ENCODE results near the gene RAB11FIP3. TPM values are rescaled to one million over a fixed set of nuclear protein-coding genes. Genes with fewer than 3 reads are reported as not detected.

Gene RAB11FIP3
- total and polyA plus RNA-seq, 2 experiments from 2014 or later, result 1.2 to 27.8 TPM

- Histone ChIP-seq H4K20me1 (ENCODE audit: insufficient read depth) (0 out of 2 replicates have a peak, but pooled peaks cover 6% of the 10 kb centered on the region), H3F3A (ENCODE audit: insufficient read depth) (peaks cover 17% of the 10 kb centered on the region; the same call in 1 of the 2 replicates), H2AFZ (peak overlapping the region; percentile 86), H3K36me3 (ENCODE audit: low read depth) (no peaks in the 10 kb centered on the region), H3K27me3 (replicated peaks; ENCODE audit: insufficient read depth) (no peaks in the 10 kb centered on the region), H3K9me3 (ENCODE audit: low read depth) (no peaks in the 10 kb centered on the region), H3K4me1 (ENCODE audit: insufficient read depth) (peaks cover 28% of the 10 kb centered on the region), H3K4me2 (ENCODE audit: unreplicated experiment) (peak overlapping the region; percentile 91), H3K27ac (peak overlapping the region; percentile 93), H3K9ac (peak overlapping the region; percentile 82), H3K9me2 (ENCODE audit: insufficient read depth) (no peaks in the 10 kb centered on the region), H3K79me2 (ENCODE audit: insufficient read depth) (peaks cover 35% of the 10 kb centered on the region), H3K4me3 (peak overlapping the region; percentile 77)
- 1% methylated on average over 30 of the region's 31 CpGs for WGBS, 2 experiments (ENCODE audit: low coverage in 1 of 2, low lambda C conversion rate in 2 of 2, missing lambda C conversion rate in 2 of 2)
- peak; percentile 63 for DNase-seq
- no peak for TF ChIP-seq EZH2phosphoT487 (IDR thresholded peaks at IDR 0.05; ENCODE audit: insufficient read depth, low read depth)
- TF ChIP-seq EZH2 (IDR thresholded peaks at IDR 0.05; ENCODE audit: insufficient read depth, poor library complexity, severe bottlenecking), result no peak
- in situ Hi-C loops (cut with MboI), result no loop called here
Observed at GRCh38 chr16:424623-425081, 797 bp upstream of the RAB11FIP3 start.

GRCh38 chr16:425740-426114 lies 278 bp downstream of the RAB11FIP3 start:
- Histone ChIP-seq H3K4me1 (ENCODE audit: insufficient read depth) (peaks cover 28% of the 10 kb centered on the region), H3K27me3 (replicated peaks; ENCODE audit: insufficient read depth) (no peaks in the 10 kb centered on the region), H3K9me3 (ENCODE audit: low read depth) (no peaks in the 10 kb centered on the region), H3K4me2 (ENCODE audit: unreplicated experiment) (peak overlapping the region; percentile 91), H3K4me3 (peak overlapping the region; percentile 77), H4K20me1 (ENCODE audit: insufficient read depth) (0 out of 2 replicates have a peak, but pooled peaks cover 6% of the 10 kb centered on the region), H3K27ac (peak overlapping the region; percentile 93), H3K79me2 (ENCODE audit: insufficient read depth) (peaks cover 46% of the 10 kb centered on the region), H3K36me3 (ENCODE audit: low read depth) (no peaks in the 10 kb centered on the region), H3K9ac (peak overlapping the region; percentile 82), H3K9me2 (ENCODE audit: insufficient read depth) (no peaks in the 10 kb centered on the region), H2AFZ (peak overlapping the region; percentile 86; the same call in 1 of the 2 replicates), H3F3A (ENCODE audit: insufficient read depth) (peaks cover 17% of the 10 kb centered on the region; the same call in 1 of the 2 replicates)
- WGBS, 2 experiments (ENCODE audit: low coverage in 1 of 2, low lambda C conversion rate in 2 of 2, missing lambda C conversion rate in 2 of 2), result 0% methylated on average over 3 to 42 of the region's 63 CpGs
- TF ChIP-seq EZH2 (IDR thresholded peaks at IDR 0.05; ENCODE audit: insufficient read depth, poor library complexity, severe bottlenecking) (no peak), EZH2phosphoT487 (IDR thresholded peaks at IDR 0.05; ENCODE audit: insufficient read depth, low read depth) (no peak)
- in situ Hi-C loops (cut with MboI), result no loop called here
- DNase-seq, result peak; percentile 59

GRCh38 chr16:426115-426905 lies 861 bp downstream of the RAB11FIP3 start:
- Histone ChIP-seq H2AFZ (peak overlapping the region; percentile 56), H3K9me3 (ENCODE audit: low read depth) (no peaks in the 10 kb centered on the region), H3K9ac (peak overlapping the region; percentile 70), H3F3A (ENCODE audit: insufficient read depth) (peaks cover 17% of the 10 kb centered on the region; the same call in 1 of the 2 replicates), H3K4me3 (peak overlapping the region; percentile 77), H3K27ac (no peak overlapping the region), H3K36me3 (ENCODE audit: low read depth) (no peaks in the 10 kb centered on the region), H3K27me3 (replicated peaks; ENCODE audit: insufficient read depth) (no peaks in the 10 kb centered on the region), H3K4me1 (ENCODE audit: insufficient read depth) (peaks cover 28% of the 10 kb centered on the region), H4K20me1 (ENCODE audit: insufficient read depth) (0 out of 2 replicates have a peak, but pooled peaks cover 6% of the 10 kb centered on the region), H3K4me2 (ENCODE audit: unreplicated experiment) (peak overlapping the region; percentile 99), H3K79me2 (ENCODE audit: insufficient read depth) (peaks cover 52% of the 10 kb centered on the region), H3K9me2 (ENCODE audit: insufficient read depth) (no peaks in the 10 kb centered on the region)
- in situ Hi-C loops (cut with MboI), result no loop called here
- 3% methylated on average over 45 to 82 of the region's 97 CpGs for WGBS, 2 experiments (ENCODE audit: low coverage in 1 of 2, low lambda C conversion rate in 2 of 2, missing lambda C conversion rate in 2 of 2)
- TF ChIP-seq EZH2phosphoT487 (IDR thresholded peaks at IDR 0.05; ENCODE audit: insufficient read depth, low read depth), result no peak
- TF ChIP-seq EZH2 (IDR thresholded peaks at IDR 0.05; ENCODE audit: insufficient read depth, poor library complexity, severe bottlenecking), result no peak
- peak; percentile 55 for DNase-seq

- in situ Hi-C loops (cut with MboI), result no loop called here
Observed at GRCh38 chr16:426906-427249, 1.4 kb downstream of the RAB11FIP3 start.

More at GRCh38 chr16:426906-427249, 1.4 kb downstream of the RAB11FIP3 start:
- WGBS, 2 experiments (ENCODE audit: low coverage in 1 of 2, low lambda C conversion rate in 2 of 2, missing lambda C conversion rate in 2 of 2), result 5 to 7% methylated on average over 12 to 13 of the region's 13 CpGs
- H3K27me3 ChIP-seq (replicated peaks; ENCODE audit: insufficient read depth), result no peaks in the 10 kb centered on the region
- H4K20me1 ChIP-seq (ENCODE audit: insufficient read depth), result 0 out of 2 replicates have a peak, but pooled peaks cover 6% of the 10 kb centered on the region
- no peaks in the 10 kb centered on the region for H3K9me3 ChIP-seq (ENCODE audit: low read depth)
- H3K4me2 ChIP-seq (ENCODE audit: unreplicated experiment), result peak overlapping the region; percentile 99
- H3K4me3 ChIP-seq, result peak overlapping the region; percentile 77
- H3K36me3 ChIP-seq (ENCODE audit: low read depth), result no peaks in the 10 kb centered on the region
- peaks cover 17% of the 10 kb centered on the region; the same call in 1 of the 2 replicates for H3F3A ChIP-seq (ENCODE audit: insufficient read depth)
- peak overlapping the region; percentile 56 for H2AFZ ChIP-seq
- peaks cover 57% of the 10 kb centered on the region for H3K79me2 ChIP-seq (ENCODE audit: insufficient read depth)
- no peak for DNase-seq
- H3K4me1 ChIP-seq (ENCODE audit: insufficient read depth), result peaks cover 28% of the 10 kb centered on the region
- H3K9me2 ChIP-seq (ENCODE audit: insufficient read depth), result no peaks in the 10 kb centered on the region
- H3K27ac ChIP-seq, result no peak overlapping the region
- H3K9ac ChIP-seq, result peak overlapping the region; percentile 70
- TF ChIP-seq EZH2 (IDR thresholded peaks at IDR 0.05; ENCODE audit: insufficient read depth, poor library complexity, severe bottlenecking), result no peak
- TF ChIP-seq EZH2phosphoT487 (IDR thresholded peaks at IDR 0.05; ENCODE audit: insufficient read depth, low read depth), result no peak

All from GM23248 (cell line).